Thyroid gland (tissue), 4 donors: Measurements from ENCODE around the gene CFH.

Experiments used
- POLR2A ChIP-seq, 2 donors: fragments of 450-650 bp; IDR thresholded peaks; one replicate each; pipeline ENCODE4 v1.6.1; 2017; ENCODE audit warnings: antibody characterized with exemption in 2 of 2, mild to moderate bottlenecking in 2 of 2, moderate library complexity in 1 of 2
- TF ChIP-seq, protein P1 (sequence below), 6 experiments: fragments of 200-600 bp in 3 of 6; fragments of 450-650 bp in 3 of 6; sonication (generic) in 3 of 6; IDR thresholded peaks; one replicate each; pipeline ENCODE4 v1.5.1; 2016 to 2019; ENCODE audit warnings: antibody characterized with exemption in 6 of 6, mild to moderate bottlenecking in 2 of 6, inconsistent platforms in 1 of 6, moderate library complexity in 1 of 6

DNA sequence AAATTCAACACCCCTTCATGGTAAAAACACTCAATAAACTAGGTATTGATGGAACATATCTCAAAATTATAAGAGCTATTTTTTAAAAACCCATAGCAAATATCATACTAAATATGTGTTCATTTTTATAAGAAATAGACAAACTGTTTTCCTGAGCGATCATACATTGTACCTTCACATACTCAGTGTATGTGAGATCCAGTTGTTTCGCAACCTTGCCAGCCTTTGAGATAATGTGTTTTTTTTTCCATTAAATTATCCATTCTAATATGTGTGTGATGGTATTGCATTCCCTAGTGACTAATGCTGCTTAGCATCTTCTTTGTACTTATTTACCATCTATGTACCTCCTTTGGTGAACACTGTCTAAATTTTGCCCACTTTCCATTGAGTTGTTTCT, 47.1 kb downstream of the CFH start:
- TF ChIP-seq, protein P1, sequence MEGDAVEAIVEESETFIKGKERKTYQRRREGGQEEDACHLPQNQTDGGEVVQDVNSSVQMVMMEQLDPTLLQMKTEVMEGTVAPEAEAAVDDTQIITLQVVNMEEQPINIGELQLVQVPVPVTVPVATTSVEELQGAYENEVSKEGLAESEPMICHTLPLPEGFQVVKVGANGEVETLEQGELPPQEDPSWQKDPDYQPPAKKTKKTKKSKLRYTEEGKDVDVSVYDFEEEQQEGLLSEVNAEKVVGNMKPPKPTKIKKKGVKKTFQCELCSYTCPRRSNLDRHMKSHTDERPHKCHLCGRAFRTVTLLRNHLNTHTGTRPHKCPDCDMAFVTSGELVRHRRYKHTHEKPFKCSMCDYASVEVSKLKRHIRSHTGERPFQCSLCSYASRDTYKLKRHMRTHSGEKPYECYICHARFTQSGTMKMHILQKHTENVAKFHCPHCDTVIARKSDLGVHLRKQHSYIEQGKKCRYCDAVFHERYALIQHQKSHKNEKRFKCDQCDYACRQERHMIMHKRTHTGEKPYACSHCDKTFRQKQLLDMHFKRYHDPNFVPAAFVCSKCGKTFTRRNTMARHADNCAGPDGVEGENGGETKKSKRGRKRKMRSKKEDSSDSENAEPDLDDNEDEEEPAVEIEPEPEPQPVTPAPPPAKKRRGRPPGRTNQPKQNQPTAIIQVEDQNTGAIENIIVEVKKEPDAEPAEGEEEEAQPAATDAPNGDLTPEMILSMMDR (IDR thresholded peaks at IDR 0.05) = no peak
- no peak for TF ChIP-seq POLR2A (IDR thresholded peaks at IDR 0.05)
